Activated CD8-positive, alpha-beta memory T cell treated with anti-CD3 and anti-CD28 coated beads for 48 hours (primary cell): ENCODE results near the gene UBR3.
"Not testable (repeated sequence)": the region's sequence is repeated elsewhere in the genome, so short reads cannot be mapped to it uniquely, and the experiment has no call there.

Source experiments
- DNase-seq, 3 experiments: peaks; one replicate each; pipeline ENCODE4 v3.0.0-alpha.2; 2020; ENCODE audit warnings: low read depth in 2 of 3, low spot score in 2 of 3

The UBR3 gene

GRCh38 chr2:169865492-169865891 lies 38.2 kb downstream of the UBR3 start:
- no peak for DNase-seq

GRCh38 chr2:169866230-169866629 lies 39.0 kb downstream of the UBR3 start:
- not testable (repeated sequence) for DNase-seq

GRCh38 chr2:169867579-169867978 lies 40.3 kb downstream of the UBR3 start:
- DNase-seq = no peak

DNA sequence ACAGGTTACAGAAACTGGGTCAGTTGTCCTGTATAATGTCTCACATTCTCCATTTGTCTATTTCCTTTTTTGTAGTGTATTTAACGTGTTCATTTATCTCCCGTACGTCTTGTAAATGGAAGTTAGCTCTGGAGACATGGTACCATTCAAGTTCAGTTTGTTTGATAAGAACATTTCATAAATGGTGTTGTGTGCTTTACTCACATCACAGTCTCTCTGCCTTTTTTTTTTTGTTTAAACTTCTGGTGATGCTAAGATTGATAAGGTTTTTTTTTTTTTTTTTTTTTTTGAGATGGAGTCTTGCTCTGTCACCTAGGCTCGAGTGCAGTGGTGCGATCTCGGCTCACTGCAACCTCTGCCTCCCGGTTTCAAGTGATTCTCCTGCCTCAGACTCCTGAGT lies 41.7 kb downstream of the UBR3 start:
- DNase-seq = no peak

DNA sequence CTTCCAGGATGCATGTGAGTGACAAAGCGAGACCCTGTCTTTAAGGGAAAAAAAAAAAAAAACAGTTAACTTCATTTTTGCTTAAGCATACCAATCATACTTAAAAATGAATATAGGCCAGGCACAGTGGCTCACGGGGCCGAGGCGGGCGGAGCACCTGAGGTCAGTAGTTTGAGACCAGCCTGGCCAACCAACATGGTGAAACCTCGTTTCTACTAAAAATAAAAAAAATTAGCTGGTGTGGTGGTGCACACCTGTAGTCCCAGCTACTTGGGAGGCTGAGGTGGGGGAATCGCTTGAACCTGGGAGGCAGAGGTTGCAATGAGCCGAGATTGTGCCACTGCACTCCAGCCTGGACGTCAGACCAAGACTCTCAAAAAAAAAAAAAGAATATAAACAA lies 44.1 kb downstream of the UBR3 start:
- not testable (repeated sequence) for DNase-seq

DNA sequence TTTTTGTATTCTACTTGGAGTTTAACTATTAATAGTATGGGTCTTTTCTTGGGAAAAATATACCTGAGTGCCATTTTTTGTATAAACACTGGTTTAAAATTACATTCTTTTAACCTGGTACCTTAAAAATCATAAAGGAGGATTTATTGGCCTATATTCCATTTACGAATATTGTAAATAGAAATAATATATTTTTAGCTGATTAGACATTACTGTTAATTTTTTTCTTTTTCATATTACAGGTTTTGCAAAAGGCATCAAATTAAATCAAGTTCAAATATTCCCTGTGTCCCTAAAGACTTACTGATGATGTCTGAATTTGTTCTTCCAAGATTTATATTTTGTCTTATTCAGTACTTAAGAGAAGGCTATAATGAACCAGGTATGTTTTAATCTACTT lies 44.7 kb downstream of the UBR3 start:
- DNase-seq = no peak

DNA sequence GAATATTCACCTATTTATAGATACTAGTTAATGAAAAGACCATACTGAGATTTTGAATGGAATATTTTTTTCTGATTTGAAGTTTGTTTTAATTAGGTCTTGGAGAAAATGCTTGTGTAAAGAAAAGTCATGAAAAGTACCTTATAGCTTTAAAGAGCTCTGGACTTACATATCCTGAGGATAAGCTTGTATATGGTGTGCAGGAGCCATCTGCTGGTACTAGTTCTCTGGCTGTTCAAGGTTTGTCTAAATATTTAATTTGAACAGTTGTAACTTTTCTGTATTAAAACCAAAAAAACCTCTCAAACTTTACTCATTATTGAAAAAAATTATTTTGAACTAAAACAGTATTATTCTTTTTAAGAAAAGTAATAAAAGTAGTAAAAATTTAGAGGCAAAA lies 50.1 kb downstream of the UBR3 start:
- DNase-seq = no peak

DNA sequence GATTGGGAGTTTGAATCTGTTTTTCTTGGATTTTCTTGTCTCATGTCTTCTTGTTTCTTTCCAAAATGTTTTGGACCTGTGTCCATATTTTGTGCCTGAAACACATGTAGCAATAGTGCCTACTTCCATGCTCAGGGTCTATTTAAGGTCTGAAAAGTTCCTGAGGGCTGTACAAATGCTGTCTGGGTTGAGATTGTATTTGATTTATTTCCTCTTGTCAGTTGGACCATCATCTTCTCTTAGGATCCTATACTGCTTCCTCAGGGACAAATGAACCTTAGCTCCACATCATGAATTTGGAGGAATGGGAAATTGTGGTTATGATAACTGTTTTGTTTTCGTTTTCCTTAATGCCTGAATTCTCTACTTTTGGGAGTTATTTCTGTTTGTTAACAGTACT lies 59.9 kb downstream of the UBR3 start:
- DNase-seq = no peak

GRCh38 chr2:169891593-169892298 lies 64.5 kb downstream of the UBR3 start:
- DNase-seq = no peak

- DNase-seq = no peak
These were observed 65.7 kb downstream of the UBR3 start for GRCh38 chr2:169892951-169893350.

- DNase-seq = no peak
These were observed 68.2 kb downstream of the UBR3 start for GRCh38 chr2:169895294-169895985.

GRCh38 chr2:169897834-169898233 lies 70.6 kb downstream of the UBR3 start:
- no peak for DNase-seq

GRCh38 chr2:169900103-169900502 lies 72.8 kb downstream of the UBR3 start:
- not testable (repeated sequence) for DNase-seq

DNA sequence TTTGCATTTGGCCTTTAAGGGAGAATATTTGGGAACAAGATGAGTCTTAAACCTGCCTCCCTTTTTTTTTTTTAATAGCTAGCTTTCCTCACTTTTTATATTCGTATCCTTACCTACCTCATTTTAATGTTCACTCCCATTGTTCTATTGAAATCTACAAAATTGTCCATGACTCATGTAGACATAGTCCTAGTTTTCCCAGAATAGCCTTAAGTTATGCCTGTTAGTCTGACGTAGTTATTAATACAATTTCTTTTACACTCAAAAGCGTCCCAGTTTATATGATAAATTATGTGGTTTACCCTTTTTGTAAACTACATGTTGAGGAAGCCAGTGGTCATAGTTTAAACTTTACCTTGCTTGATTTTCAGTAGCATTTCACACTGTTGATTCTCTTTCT lies 73.4 kb downstream of the UBR3 start:
- no peak for DNase-seq

DNA sequence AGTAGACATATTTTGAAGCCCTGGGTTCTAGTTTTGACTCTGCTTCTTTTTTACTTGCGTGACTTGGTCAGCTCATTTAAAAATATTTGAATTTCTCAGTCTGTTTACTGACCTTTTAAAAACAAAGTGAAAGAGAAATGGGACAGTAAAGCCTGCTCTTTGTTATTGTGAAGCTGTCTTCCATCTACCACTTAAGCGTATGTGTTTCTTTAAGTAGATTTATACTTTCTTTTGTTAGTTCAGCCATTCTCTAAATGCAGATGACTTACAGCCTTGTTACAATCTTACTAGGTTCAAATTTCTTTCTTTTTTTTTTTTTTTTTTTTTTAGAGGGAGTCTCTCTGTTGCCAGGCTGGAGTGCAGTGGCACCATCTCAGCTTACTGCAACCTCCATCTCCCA lies 79.5 kb downstream of the UBR3 start:
- no peak for DNase-seq

DNA sequence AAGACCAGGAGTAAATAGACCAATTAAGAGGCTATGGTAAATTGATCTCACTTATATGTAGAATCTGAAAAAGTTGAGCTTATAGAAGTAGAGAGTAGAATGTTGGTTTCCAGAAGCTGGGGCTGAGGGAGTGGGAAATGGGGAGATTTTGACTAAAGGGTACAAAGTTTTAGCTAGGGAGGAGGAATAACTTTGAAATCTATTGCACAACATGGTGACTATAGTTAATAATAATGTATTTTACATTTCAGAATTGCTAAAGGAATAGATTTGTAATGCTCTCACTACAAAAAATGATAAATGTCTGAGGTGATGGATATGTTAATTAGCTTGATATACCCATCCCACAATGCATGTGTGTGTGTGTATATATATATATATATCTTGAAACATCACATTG lies 82.1 kb downstream of the UBR3 start:
- no peak for DNase-seq

DNA sequence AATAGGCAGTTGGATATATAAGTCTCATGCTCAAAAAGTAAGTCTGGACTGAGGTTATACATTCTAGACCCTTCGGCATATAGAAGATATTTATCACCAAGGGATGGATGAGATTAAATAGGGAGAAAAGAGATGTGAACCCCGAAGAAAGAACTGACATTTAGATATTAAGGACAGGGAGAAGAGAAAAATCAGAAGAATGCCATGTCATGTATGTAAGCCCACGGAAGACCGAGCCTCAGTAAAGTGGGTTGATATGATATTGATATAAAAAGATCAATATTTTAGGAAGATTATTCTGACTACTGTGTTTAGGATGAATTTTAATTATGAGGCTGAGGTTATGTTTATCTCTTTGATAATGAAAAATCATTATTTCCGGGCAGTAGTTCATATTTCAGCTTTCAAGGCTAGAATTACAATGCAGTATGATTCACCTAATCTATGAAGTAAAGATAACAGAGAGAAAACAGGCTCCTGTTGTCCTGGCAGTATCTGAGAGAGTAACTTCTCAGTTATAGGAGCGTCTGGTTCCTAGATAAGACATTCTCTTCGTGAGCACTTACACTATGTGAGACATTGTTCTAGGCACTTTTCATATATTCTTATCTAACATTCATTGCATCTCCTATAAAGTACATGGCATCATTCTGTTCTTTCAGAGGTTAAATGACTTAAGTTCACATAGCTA lies 83.0 kb downstream of the UBR3 start:
- no peak for DNase-seq

- no peak for DNase-seq
These were observed 83.9 kb downstream of the UBR3 start for GRCh38 chr2:169911119-169911518.

DNA sequence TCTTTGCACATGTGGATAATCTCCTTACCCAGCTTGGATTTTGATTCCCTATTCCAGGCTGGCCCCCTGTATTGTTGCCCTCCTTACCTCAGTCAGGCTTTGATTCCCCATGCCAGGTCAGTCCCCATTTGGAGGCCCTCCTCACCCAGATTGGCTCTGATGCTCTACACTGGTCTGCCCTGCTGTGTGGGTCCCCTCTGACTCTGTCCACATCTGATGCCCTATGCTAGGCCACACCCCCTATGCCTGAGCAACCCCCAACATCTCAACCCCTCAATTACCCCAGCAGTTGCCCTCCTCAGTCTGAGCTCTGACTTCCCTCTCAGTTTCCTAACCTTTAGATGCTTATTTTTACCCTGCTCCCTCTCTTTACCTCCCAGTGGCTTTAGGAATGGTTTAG lies 89.4 kb downstream of the UBR3 start:
- DNase-seq = no peak

DNA sequence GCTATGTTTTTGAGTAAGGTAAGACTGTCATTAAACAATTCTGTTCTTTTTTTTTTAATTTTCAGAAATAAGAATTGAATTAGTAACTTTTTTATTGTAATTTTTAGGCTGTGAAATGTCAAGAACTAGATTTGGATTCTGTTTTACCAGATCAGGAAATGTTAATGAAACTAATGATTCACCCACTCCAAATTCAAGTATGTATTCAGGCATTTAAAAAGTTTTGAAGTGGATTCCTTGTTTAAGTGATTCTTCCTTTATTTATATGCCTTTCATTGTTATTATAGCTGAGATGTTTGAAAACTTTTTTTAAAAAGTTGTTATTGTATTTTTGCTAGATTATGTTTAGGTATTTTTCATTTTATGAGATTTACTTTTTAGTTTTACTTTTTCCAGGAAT lies 96.7 kb downstream of the UBR3 start:
- no peak for DNase-seq

DNA sequence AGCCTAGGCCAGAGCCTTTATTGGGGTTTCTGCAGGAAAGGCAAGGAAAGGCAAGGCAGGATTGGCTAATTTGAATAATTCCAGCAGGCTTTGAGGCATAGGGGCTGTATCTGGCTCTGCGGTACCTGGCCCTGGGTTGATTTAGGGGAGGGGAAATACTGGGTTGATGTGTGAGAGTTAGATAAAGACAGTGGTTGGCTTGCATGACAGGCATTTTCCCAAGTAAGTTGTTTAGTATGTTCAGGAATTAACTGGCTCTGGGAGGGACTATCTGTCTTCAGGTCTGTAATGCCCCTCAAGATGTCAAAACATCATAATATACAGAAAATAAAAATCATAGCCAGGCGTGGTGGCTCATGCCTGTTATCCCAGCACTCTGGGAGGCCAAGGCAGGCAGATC lies 98.7 kb downstream of the UBR3 start:
- no peak for DNase-seq

- no peak for DNase-seq
These were observed 101.2 kb downstream of the UBR3 start for GRCh38 chr2:169928463-169928864.
